ENCODE data around the gene CTDSPL.

The CTDSPL gene

GRCh38 chr3:37897763-37898162 is 36.1 kb downstream of the CTDSPL start:
- Histone ChIP-seq H3K4me3 (replicated peaks; ENCODE audit: insufficient read depth, low read length) (no peak overlapping the region), H3K27ac (replicated peaks) (no peak overlapping the region), H3K27me3 (ENCODE audit: insufficient read depth, poor library complexity, severe bottlenecking) (peaks cover 7% of the 10 kb centered on the region)
- TF ChIP-seq REST (IDR thresholded peaks at IDR 0.05; ENCODE audit: insufficient replicate concordance, low read depth) (no peak), CTCF (IDR thresholded peaks at IDR 0.05; ENCODE audit: insufficient read depth, low read length) (no peak), SPI1 (IDR thresholded peaks at IDR 0.05; ENCODE audit: borderline replicate concordance, low read depth) (no peak), POLR2AphosphoS5 (IDR thresholded peaks at IDR 0.05; ENCODE audit: low read depth) (no peak), GABPA (IDR thresholded peaks at IDR 0.05; ENCODE audit: low read depth) (no peak)
- no peak for DNase-seq (ENCODE audit: low read depth in 1 of 2, low spot score in 1 of 2)

GRCh38 chr3:37898424-37898823 is 36.7 kb downstream of the CTDSPL start:
- no peak overlapping the region for H3K27ac ChIP-seq (replicated peaks)
- DNase-seq (ENCODE audit: low read depth in 1 of 2, low spot score in 1 of 2), result no peak

GRCh38 chr3:37899101-37899707 is 37.5 kb downstream of the CTDSPL start:
- Histone ChIP-seq H3K27ac (replicated peaks) (no peak overlapping the region), H3K27me3 (ENCODE audit: insufficient read depth, poor library complexity, severe bottlenecking) (peaks cover 7% of the 10 kb centered on the region), H3K4me3 (replicated peaks; ENCODE audit: insufficient read depth, low read length) (no peak overlapping the region)
- no peak for DNase-seq (ENCODE audit: low read depth in 1 of 2, low spot score in 1 of 2)
- TF ChIP-seq SPI1 (IDR thresholded peaks at IDR 0.05; ENCODE audit: borderline replicate concordance, low read depth), result no peak
- TF ChIP-seq GABPA (IDR thresholded peaks at IDR 0.05; ENCODE audit: low read depth), result no peak
- TF ChIP-seq CTCF (IDR thresholded peaks at IDR 0.05; ENCODE audit: insufficient read depth, low read length), result no peak
- TF ChIP-seq REST (IDR thresholded peaks at IDR 0.05; ENCODE audit: insufficient replicate concordance, low read depth), result no peak
- no peak for TF ChIP-seq POLR2AphosphoS5 (IDR thresholded peaks at IDR 0.05; ENCODE audit: low read depth)

More at GRCh38 chr3:37898424-37898823, 36.7 kb downstream of the CTDSPL start:
- Histone ChIP-seq H3K27me3 (ENCODE audit: insufficient read depth, poor library complexity, severe bottlenecking) (peaks cover 7% of the 10 kb centered on the region), H3K4me3 (replicated peaks; ENCODE audit: insufficient read depth, low read length) (no peak overlapping the region)
- TF ChIP-seq CTCF (IDR thresholded peaks at IDR 0.05; ENCODE audit: insufficient read depth, low read length) (no peak), POLR2AphosphoS5 (IDR thresholded peaks at IDR 0.05; ENCODE audit: low read depth) (no peak), SPI1 (IDR thresholded peaks at IDR 0.05; ENCODE audit: borderline replicate concordance, low read depth) (no peak)

Data from HL-60 (cell line).